ENCODE results near the gene LRP5. TPM values are rescaled to one million over a fixed set of nuclear protein-coding genes. Genes with fewer than 3 reads are reported as not detected.
A peak's percentile ranks its signal among the peaks of the same experiment; 100 is the strongest.

LRP5 gene
- total RNA-seq, 4 donors from 2014 or later = 27.3 to 60.1 (median 35.0) TPM

- Histone ChIP-seq H3K36me3 (no peaks in the 10 kb centered on the region), H3K9me3 (no peaks in the 10 kb centered on the region), H3K27me3 (no peaks in the 10 kb centered on the region), H3K4me1 (peaks cover 30% of the 10 kb centered on the region), H3K4me3 (peak overlapping the region; percentile 74), H3K27ac (peak overlapping the region; percentile 66)
- DNase-seq (ENCODE audit: low spot score in 2 of 2) = no peak
- TF ChIP-seq, protein P1, sequence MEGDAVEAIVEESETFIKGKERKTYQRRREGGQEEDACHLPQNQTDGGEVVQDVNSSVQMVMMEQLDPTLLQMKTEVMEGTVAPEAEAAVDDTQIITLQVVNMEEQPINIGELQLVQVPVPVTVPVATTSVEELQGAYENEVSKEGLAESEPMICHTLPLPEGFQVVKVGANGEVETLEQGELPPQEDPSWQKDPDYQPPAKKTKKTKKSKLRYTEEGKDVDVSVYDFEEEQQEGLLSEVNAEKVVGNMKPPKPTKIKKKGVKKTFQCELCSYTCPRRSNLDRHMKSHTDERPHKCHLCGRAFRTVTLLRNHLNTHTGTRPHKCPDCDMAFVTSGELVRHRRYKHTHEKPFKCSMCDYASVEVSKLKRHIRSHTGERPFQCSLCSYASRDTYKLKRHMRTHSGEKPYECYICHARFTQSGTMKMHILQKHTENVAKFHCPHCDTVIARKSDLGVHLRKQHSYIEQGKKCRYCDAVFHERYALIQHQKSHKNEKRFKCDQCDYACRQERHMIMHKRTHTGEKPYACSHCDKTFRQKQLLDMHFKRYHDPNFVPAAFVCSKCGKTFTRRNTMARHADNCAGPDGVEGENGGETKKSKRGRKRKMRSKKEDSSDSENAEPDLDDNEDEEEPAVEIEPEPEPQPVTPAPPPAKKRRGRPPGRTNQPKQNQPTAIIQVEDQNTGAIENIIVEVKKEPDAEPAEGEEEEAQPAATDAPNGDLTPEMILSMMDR (IDR thresholded peaks at IDR 0.05) = no peak
- TF ChIP-seq EP300 (IDR thresholded peaks at IDR 0.05) (no peak), POLR2AphosphoS5 (IDR thresholded peaks at IDR 0.05) (no peak), POLR2A (IDR thresholded peaks at IDR 0.05) (no peak)
- 79% methylated on average over 25 of the region's 25 CpGs for WGBS
These were observed 953 bp upstream of the LRP5 start for GRCh38 chr11:68311160-68312116.

GRCh38 chr11:68312780-68313573, 586 bp downstream of the LRP5 start:
- no peak for TF ChIP-seq EP300 (IDR thresholded peaks at IDR 0.05)
- no peak for TF ChIP-seq POLR2A (IDR thresholded peaks at IDR 0.05)
- TF ChIP-seq, protein P1 (IDR thresholded peaks at IDR 0.05) = no peak
- TF ChIP-seq POLR2AphosphoS5 (IDR thresholded peaks at IDR 0.05) = no peak
- 0% methylated on average over 7 of the region's 102 CpGs for WGBS
- no peak for DNase-seq (ENCODE audit: low spot score in 2 of 2)
- Histone ChIP-seq H3K36me3 (no peaks in the 10 kb centered on the region), H3K9me3 (no peaks in the 10 kb centered on the region), H3K4me1 (peaks cover 40% of the 10 kb centered on the region), H3K4me3 (peak overlapping the region; percentile 74), H3K27ac (peak overlapping the region; percentile 83), H3K27me3 (no peaks in the 10 kb centered on the region)

DNA sequence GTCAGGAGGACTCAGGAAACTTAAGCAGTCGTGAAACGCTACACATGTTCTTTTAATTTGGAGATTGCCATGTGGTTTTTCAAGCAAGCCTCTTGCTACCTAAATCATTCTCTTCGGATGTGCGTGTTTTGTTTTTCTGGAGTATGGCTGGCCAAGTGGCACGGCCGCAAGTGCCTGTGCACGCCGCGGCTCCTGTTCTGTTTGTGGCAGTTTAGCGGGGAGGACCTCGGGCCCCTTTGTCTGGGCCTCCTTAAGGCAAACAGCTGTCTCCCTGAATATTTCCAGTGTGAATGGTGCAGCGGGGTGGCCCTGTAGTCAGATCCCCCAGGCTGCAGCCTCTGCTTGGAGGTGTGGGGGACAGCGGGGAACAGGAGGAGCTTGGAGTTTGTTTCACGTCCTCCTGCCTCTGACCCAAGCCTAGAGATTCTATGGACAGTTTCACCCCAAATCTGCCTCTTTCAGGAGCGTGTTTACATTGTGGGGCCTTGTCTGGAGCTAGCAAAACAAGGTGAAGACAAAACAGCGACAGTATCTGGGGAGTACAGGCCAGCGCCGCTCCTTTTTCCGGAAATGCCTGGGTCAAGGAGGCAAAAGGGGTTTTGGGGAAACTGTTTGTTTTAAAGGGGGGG, 1.3 kb downstream of the LRP5 start:
- H3K27ac ChIP-seq = peak overlapping the region; percentile 83
- WGBS = 14% methylated on average over 18 of the region's 19 CpGs
- H3K27me3 ChIP-seq = no peaks in the 10 kb centered on the region
- TF ChIP-seq EP300 (IDR thresholded peaks at IDR 0.05) (no peak), POLR2AphosphoS5 (IDR thresholded peaks at IDR 0.05) (no peak), POLR2A (IDR thresholded peaks at IDR 0.05) (no peak)
- TF ChIP-seq, protein P1 (IDR thresholded peaks at IDR 0.05) = no peak
- H3K4me3 ChIP-seq = peak overlapping the region; percentile 74
- peaks cover 40% of the 10 kb centered on the region for H3K4me1 ChIP-seq
- H3K36me3 ChIP-seq = no peaks in the 10 kb centered on the region
- DNase-seq (ENCODE audit: low spot score in 2 of 2) = no peak
- H3K9me3 ChIP-seq = no peaks in the 10 kb centered on the region

- DNase-seq (ENCODE audit: low spot score in 2 of 2) = no peak
- TF ChIP-seq POLR2A (IDR thresholded peaks at IDR 0.05) (no peak), POLR2AphosphoS5 (IDR thresholded peaks at IDR 0.05) (no peak), EP300 (IDR thresholded peaks at IDR 0.05) (no peak)
- TF ChIP-seq, protein P1 (IDR thresholded peaks at IDR 0.05) = no peak
- WGBS = 24% methylated on average over 27 of the region's 27 CpGs
- no peaks in the 10 kb centered on the region for H3K36me3 ChIP-seq
- H3K4me1 ChIP-seq = peaks cover 40% of the 10 kb centered on the region
- peak overlapping the region; percentile 83 for H3K27ac ChIP-seq
- H3K4me3 ChIP-seq = peak overlapping the region; percentile 74
- H3K9me3 ChIP-seq = no peaks in the 10 kb centered on the region
- H3K27me3 ChIP-seq = no peaks in the 10 kb centered on the region
These were observed 2.1 kb downstream of the LRP5 start for GRCh38 chr11:68314203-68315170.

All from suprapubic skin (tissue), 4 donors.